ENCODE results near the gene SPG7.

DNA sequence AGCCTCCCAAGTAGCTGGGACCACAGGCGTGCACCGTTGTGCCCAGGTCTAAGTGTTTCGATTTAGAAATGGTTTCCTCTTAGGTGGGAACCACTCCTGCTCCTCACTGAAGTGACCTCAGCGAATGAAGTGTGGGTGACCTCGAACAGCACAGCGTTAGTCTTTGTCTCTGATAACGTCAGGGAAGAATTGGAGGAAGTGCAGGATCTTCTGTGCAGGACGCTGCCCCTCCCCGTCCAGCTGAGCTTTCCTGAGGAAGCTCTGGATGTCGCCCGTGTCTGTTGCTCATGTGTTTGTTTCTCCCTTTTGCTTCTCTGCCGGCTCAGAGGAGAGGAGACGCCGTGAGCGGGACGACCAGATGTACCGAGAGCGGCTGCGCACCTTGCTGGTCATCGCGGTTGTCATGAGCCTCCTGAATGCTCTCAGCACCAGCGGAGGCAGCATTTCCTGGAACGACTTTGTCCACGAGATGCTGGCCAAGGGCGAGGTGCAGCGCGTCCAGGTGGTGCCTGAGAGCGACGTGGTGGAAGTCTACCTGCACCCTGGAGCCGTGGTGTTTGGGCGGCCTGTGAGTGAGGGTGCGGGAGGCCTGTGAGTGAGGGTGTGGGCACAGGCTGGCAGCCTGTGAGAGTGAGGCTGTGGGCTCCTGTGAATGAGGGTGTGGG is 15.6 kb downstream of the SPG7 start:
- TF ChIP-seq POLR2AphosphoS5 (IDR thresholded peaks at IDR 0.05; ENCODE audit: low read depth) (no peak), SPI1 (IDR thresholded peaks at IDR 0.05; ENCODE audit: borderline replicate concordance, low read depth) (no peak)
- TF ChIP-seq, protein P1, sequence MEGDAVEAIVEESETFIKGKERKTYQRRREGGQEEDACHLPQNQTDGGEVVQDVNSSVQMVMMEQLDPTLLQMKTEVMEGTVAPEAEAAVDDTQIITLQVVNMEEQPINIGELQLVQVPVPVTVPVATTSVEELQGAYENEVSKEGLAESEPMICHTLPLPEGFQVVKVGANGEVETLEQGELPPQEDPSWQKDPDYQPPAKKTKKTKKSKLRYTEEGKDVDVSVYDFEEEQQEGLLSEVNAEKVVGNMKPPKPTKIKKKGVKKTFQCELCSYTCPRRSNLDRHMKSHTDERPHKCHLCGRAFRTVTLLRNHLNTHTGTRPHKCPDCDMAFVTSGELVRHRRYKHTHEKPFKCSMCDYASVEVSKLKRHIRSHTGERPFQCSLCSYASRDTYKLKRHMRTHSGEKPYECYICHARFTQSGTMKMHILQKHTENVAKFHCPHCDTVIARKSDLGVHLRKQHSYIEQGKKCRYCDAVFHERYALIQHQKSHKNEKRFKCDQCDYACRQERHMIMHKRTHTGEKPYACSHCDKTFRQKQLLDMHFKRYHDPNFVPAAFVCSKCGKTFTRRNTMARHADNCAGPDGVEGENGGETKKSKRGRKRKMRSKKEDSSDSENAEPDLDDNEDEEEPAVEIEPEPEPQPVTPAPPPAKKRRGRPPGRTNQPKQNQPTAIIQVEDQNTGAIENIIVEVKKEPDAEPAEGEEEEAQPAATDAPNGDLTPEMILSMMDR (IDR thresholded peaks at IDR 0.05; ENCODE audit: insufficient read depth, low read length) = no peak
- TF ChIP-seq, protein P2, sequence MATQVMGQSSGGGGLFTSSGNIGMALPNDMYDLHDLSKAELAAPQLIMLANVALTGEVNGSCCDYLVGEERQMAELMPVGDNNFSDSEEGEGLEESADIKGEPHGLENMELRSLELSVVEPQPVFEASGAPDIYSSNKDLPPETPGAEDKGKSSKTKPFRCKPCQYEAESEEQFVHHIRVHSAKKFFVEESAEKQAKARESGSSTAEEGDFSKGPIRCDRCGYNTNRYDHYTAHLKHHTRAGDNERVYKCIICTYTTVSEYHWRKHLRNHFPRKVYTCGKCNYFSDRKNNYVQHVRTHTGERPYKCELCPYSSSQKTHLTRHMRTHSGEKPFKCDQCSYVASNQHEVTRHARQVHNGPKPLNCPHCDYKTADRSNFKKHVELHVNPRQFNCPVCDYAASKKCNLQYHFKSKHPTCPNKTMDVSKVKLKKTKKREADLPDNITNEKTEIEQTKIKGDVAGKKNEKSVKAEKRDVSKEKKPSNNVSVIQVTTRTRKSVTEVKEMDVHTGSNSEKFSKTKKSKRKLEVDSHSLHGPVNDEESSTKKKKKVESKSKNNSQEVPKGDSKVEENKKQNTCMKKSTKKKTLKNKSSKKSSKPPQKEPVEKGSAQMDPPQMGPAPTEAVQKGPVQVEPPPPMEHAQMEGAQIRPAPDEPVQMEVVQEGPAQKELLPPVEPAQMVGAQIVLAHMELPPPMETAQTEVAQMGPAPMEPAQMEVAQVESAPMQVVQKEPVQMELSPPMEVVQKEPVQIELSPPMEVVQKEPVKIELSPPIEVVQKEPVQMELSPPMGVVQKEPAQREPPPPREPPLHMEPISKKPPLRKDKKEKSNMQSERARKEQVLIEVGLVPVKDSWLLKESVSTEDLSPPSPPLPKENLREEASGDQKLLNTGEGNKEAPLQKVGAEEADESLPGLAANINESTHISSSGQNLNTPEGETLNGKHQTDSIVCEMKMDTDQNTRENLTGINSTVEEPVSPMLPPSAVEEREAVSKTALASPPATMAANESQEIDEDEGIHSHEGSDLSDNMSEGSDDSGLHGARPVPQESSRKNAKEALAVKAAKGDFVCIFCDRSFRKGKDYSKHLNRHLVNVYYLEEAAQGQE (IDR thresholded peaks at IDR 0.05; ENCODE audit: insufficient replicate concordance, low read depth) = no peak

Data from HL-60 (cell line).